ENCODE data around the gene CCL17.
A peak's percentile ranks its signal among the peaks of the same experiment; 100 is the strongest.
"Not testable (repeated sequence)": the region's sequence is repeated elsewhere in the genome, so short reads cannot be mapped to it uniquely, and the experiment has no call there.

Gene CCL17

DNA sequence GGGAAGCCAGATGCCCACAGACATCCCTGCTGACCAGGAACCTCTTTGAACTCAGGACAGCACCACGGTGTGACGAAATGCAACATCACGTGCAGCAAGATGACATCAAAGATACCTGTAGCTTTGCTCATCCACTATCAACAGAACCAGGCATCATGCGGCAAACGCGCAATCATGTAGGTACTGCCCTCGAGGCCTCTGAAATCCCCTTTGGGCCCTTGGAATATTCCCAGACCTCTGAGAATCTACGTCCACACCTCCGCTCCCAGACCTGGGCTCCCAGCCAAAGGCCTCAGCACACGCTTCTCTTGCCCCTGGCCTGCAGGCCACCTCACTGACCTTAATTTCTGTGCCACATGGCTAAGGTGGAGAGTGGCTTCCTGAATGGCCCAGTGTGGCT, 25.0 kb upstream of the CCL17 start:
- no peak for DNase-seq

DNA sequence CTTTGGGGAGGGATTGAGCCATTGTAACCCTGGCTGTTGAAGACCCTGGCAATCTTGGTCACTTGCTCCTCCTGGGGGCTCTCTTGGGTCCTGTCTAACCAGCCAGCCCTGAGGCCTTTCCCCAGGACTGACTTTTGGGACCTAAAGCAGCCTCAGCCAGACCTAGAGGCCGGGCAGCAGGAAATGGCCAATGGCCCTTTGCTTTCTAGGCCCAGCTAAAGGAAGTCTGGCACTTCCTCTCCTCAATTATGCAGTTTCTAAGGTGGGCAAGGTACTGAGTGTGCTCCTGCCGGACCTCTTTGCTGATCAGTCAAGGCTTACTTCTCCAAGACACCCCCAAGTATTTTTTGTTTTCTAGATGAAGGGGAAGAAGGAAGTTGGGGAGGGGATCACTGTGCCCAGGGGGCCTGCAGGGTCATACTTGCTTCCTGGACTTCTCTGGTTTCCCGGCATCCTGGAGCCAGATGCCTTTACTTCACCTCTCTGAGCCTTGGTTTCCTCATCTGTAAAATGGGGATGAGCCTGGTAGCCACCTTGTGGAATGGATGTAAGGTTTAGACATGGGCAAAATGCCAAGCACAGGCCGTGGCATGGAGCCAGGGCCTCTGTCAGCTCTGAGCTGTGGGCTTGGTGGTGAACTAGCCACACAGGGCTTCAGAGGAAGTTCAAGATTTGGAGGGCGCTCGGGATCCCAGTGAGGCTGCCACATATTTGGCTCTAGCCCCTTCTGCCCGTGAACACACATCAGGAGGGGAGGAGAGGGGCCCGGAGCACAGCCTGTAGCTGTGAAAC, 23.7 kb upstream of the CCL17 start:
- DNase-seq, result peak; percentile 29

DNA sequence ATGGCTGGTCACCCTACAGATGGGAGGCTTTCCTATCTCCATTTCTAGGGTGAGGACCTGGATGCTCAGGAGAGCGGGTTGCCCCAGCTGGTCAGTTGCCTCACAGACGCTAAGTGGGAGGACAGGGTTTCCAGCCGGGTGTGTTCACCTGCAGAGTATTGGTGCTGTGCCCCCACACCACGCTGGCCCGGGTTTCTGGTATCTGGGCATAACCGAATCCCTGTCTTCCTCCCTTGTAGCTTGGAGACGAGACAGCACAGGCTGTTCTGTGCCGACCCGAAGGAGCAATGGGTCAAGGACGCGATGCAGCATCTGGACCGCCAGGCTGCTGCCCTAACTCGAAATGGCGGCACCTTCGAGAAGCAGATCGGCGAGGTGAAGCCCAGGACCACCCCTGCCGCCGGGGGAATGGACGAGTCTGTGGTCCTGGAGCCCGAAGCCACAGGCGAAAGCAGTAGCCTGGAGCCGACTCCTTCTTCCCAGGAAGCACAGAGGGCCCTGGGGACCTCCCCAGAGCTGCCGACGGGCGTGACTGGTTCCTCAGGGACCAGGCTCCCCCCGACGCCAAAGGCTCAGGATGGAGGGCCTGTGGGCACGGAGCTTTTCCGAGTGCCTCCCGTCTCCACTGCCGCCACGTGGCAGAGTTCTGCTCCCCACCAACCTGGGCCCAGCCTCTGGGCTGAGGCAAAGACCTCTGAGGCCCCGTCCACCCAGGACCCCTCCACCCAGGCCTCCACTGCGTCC, 22.6 kb upstream of the CCL17 start:
- DNase-seq, result no peak

DNA sequence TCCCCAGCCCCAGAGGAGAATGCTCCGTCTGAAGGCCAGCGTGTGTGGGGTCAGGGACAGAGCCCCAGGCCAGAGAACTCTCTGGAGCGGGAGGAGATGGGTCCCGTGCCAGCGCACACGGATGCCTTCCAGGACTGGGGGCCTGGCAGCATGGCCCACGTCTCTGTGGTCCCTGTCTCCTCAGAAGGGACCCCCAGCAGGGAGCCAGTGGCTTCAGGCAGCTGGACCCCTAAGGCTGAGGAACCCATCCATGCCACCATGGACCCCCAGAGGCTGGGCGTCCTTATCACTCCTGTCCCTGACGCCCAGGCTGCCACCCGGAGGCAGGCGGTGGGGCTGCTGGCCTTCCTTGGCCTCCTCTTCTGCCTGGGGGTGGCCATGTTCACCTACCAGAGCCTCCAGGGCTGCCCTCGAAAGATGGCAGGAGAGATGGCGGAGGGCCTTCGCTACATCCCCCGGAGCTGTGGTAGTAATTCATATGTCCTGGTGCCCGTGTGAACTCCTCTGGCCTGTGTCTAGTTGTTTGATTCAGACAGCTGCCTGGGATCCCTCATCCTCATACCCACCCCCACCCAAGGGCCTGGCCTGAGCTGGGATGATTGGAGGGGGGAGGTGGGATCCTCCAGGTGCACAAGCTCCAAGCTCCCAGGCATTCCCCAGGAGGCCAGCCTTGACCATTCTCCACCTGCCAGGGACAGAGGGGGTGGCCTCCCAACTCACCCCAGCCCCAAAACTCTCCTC, 21.9 kb upstream of the CCL17 start:
- DNase-seq, result no peak

DNA sequence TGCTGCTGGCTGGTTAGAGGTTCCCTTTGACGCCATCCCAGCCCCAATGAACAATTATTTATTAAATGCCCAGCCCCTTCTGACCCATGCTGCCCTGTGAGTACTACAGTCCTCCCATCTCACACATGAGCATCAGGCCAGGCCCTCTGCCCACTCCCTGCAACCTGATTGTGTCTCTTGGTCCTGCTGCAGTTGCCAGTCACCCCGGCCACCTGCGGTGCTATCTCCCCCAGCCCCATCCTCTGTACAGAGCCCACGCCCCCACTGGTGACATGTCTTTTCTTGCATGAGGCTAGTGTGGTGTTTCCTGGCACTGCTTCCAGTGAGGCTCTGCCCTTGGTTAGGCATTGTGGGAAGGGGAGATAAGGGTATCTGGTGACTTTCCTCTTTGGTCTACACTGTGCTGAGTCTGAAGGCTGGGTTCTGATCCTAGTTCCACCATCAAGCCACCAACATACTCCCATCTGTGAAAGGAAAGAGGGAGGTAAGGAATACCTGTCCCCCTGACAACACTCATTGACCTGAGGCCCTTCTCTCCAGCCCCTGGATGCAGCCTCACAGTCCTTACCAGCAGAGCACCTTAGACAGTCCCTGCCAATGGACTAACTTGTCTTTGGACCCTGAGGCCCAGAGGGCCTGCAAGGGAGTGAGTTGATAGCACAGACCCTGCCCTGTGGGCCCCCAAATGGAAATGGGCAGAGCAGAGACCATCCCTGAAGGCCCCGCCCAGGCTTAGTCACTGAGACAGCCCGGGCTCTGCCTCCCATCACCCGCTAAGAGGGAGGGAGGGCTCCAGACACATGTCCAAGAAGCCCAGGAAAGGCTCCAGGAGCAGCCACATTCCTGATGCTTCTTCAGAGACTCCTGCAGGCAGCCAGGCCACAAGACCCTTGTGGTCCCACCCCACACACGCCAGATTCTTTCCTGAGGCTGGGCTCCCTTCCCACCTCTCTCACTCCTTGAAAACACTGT, 21.0 kb upstream of the CCL17 start:
- no peak for DNase-seq

DNA sequence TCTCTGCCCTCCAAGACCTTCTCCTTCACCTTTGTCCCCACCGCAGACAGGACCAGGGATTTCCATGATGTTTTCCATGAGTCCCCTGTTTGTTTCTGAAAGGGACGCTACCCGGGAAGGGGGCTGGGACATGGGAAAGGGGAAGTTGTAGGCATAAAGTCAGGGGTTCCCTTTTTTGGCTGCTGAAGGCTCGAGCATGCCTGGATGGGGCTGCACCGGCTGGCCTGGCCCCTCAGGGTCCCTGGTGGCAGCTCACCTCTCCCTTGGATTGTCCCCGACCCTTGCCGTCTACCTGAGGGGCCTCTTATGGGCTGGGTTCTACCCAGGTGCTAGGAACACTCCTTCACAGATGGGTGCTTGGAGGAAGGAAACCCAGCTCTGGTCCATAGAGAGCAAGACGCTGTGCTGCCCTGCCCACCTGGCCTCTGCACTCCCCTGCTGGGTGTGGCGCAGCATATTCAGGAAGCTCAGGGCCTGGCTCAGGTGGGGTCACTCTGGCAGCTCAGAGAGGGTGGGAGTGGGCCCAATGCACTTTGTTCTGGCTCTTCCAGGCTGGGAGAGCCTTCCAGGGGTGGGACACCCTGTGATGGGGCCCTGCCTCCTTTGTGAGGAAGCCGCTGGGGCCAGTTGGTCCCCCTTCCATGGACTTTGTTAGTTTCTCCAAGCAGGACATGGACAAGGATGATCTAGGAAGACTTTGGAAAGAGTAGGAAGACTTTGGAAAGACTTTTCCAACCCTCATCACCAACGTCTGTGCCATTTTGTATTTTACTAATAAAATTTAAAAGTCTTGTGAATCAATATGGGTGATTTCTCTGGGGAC, 20.1 kb upstream of the CCL17 start:
- peak; percentile 57 for DNase-seq

DNA sequence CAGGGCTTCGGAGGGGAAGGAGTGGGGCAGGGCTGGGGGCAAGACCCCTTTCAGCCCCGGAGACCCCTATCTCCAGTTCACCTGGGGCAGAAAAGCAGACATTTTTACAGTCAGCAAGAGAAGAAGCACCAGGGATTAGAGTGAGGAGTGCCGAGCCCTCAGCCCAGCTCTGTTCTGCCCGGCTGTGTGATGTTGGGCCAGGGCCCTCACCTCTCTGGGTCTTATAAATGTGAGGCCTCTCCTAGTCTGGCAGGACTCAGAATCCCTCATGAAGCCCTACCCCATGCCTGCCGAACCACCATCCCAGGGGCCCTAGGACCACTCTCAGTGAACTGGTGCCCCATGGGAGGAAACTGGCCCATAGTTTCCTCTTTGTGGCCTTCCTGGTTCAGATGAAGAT, 19.5 kb upstream of the CCL17 start:
- DNase-seq, result no peak

DNA sequence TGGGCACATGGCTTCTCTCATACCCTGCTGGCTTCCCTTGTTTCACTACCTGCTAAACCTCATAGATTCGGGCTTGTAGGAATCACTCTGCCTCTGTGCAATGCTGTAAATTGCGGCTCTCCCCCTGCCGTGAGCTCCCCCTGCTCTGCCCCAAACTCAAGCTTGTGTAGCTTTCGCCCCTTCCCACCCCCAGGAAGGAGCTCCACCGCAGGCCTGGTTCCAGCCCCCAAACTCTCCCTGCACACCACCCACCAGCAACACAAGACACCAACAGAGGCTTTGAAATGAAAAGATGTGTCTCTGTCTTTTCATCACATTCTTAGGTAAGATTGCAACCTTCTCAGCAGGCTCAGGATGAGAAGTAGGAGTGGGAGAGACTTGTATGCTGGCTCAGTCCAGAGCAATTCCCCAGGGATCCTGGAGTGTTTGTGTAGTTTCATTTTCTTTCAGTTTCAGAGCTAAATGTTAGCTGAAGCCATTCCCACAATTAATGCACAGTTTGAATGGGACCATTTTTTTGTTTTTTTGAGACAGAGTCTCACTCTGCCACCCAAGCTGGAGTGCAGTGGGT, 18.1 kb upstream of the CCL17 start:
- no peak for DNase-seq

DNA sequence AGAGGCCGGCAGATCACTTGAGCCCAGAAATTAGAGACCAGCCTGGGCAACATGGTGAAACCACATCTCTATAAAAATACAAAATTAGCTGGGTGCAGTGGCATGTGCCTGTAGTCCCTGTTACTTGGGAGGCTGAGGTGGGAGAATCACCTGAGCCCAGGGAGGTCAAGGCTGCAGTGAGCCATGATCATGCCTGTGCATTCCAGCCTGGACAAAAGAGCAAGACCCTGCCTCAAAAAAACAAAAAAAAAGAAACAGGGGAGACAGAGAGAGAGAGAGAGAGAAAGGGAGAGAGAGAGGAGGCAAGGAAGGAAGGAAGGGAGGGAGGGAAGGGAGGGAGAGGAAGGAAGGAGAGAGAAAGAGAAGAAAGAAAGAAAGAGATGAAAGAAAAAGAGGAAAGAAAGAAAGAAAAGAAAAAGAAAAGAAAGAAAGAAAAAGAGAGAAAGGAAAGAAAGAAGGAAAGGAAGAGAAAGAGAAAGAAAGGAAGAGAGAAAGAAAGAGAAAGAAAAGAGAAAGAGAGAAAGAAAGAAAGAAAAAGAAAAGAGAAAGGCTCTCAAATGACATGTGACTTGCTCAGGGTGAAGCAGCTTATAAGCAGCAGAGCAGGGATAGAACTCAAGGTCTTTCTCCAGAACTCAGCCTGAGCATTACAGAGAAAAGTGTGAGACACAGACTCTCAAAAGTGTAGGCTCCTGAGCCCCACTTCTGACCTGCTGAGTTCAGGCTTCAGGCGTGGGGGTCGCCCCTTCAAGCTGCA, 16.8 kb upstream of the CCL17 start:
- no peak for DNase-seq

DNA sequence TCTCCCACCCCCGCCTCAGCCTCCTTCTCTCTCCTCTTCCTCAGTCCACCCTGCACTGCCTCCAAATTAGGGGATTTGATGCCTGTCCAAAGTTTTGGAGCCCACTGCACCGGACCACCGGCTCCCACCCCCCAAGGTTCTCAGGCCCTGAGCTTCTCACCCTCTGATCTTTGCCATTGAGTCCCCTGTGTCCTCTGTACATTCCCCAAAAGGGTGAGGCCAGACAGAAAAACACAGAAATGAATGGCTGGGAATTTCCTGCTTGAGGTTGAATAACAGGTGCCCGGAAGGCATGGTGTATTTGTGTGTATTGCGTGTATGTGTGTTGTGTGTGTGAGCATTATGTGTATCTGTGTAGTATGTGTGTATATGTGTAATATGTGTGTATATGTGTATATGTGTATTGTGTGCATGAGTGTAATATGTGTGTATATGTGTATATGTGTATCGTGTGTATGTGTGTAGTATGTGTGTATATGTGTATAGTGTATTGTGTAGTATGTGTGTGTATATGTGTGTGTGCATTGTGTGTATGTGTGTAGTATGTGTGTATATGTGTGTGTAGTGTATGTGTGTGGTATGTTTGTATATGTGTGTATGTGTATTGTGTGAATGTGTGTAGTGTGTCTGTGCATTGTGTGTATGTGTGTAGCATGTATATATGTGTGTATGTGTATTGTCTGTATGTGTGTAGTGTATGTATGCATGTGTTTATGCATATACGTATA, 16.0 kb upstream of the CCL17 start:
- DNase-seq, result no peak

DNA sequence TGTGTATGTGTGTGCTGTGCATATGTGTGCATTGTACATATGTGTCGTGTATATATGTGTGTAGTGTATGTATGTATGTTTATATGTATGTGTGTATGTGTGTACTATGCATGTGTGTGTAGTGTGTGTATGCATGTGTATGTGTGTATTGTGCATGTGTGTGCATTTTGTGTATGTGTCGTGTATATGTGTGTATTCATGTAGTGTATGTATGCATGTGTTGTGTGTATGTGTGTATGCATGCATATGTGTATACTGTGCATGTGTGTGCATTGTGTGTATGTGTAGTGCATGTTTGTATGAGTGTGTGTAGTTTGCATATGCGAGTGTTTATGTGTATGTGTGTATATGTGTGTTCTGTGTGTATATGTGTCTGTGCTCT, 15.5 kb upstream of the CCL17 start:
- DNase-seq, result no peak

DNA sequence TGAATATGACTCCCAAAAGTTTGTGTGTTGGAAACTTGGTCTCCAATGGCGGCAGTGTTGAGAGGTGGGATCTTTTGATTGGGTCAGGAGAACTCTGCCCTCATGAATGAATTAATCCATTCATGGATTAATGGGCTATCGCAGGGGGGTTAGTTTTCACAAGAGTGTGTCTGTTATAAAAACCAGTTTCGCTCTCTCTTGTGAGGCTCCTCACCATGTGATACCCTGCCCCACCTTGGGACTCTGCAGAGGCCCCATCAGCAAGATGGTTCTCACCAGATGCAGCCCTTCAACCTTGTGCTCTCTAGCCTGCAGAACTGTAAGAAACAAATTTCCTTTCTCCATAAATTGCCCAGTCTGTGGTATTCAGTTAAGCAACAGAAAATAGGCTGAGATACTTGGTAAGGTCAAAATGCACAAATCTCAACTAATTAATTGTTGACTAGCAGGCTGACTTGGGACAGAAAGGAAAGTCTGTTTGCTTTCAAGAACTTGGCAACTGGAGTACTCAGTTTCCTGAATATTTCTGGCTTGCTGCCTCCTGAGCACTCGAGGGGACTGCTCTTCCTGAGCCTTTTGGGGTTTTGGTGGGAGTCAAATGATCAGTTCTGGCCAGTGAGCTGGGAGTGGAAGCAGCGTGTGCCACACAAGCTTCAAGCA, 13.8 kb upstream of the CCL17 start:
- DNase-seq, result no peak

DNA sequence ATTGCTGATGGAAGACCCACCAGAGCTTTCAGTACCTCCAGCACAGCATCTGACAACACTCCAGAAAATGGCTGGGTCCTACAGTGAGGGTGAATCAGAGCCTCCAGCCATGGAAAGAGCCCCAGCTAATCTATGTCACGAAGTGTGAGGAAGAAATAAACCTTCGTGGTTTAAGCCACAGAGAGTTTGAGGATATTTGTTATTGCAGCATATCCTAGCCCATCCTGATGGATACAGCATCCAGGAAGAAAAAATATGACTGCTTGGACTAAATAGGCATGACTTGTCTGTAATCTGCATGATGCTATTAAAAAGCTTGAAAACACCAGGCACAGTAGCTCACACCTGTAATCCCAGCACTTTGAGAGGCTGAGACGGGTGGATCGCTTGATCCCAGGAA, 13.3 kb upstream of the CCL17 start:
- no peak for DNase-seq

DNA sequence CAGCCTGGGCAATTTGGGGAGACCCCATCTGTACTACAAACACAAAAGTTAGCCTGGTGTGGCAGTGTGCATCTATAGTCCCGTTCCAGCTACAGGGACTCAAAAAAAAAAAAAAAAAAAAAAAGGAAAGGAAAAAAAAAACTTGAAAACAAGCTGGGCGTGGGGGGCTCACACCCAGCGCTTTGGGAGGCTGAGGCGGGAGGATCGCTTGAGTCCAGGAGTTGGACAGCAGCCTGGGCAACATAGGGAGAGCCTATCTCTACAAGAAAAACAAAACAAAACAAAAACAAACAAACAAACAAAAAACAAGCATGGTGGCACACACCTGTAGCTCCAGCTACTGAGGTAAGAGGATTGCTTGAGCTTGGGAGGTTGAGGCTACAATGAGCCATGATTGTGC, 12.9 kb upstream of the CCL17 start:
- no peak for DNase-seq

DNA sequence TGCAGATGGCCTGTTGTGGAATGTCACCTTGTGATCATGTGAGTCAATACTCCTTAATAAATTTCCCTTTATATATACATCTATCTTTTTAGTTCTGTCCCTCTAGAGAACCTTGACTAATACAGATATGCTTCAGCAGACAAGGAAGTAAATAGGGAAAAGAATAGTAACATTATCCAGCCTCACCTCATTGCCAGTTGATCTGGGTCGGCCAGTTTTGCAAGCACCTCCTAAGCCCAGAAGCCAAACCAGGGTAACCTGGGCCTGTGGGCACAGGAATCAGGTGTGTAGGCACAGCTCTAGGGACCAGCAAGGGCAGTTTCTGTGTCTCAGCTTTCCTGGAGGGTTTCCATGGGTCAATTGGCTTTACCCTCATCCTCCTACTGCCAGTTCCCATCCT, 11.9 kb upstream of the CCL17 start:
- no peak for DNase-seq

DNA sequence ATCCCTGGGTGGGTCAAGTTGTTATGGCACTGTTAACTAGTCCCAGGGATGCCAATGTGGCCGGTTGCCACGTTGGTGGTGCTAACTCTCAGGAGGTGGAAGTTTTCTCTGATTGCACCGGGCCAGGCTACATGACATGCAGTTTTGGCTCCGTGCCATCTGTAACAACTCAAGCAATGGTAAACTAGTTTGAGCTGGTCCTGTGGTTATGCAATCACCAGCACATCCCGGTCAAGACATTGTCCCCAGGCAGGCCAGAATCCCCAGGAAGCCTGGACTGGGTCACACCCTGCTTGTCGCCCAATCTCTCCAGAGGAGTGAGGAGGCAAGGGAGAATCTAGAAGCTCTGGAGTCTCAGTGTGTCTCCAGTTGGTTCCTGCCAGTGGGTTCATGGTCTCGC, 10.1 kb upstream of the CCL17 start:
- DNase-seq, result no peak

DNA sequence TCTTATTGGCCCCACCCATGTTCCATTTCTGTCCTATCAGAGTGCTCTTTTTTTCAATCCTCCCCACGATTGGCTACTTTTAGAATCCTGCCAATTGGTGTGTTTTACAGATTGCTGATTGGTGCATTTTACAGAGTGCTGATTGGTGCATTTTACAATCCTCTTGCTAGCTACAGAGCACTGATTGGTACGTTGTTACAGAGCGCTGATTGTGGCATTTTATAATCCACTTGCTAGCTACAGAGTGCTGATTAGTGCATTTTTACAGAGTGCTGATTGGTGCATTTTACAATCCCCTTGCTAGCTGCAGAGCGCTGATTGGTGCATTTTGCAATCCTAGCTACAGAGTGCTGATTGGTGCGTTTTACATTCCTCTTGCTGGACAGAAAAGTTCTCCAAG, 9.5 kb upstream of the CCL17 start:
- DNase-seq, result no peak

DNA sequence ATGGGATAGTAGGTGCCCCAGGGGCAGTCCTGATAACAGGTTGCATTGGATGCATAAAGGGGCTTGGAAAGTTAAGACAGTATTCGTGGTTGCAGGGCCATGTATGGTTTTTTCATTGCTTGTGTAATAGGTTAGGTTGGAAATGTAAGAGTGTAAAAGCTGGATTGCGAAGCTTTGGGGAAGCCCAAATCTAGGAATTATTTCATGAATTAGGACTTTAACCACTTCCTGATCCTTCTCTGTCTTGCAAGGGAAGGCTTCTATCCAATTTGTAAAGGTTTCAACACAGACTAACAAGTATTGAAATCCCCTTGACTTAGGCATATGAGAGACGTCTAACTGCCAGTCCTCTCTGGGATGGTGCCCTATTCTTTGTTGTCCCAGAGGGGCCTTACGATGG, 7.8 kb upstream of the CCL17 start:
- DNase-seq, result peak; percentile 25

DNA sequence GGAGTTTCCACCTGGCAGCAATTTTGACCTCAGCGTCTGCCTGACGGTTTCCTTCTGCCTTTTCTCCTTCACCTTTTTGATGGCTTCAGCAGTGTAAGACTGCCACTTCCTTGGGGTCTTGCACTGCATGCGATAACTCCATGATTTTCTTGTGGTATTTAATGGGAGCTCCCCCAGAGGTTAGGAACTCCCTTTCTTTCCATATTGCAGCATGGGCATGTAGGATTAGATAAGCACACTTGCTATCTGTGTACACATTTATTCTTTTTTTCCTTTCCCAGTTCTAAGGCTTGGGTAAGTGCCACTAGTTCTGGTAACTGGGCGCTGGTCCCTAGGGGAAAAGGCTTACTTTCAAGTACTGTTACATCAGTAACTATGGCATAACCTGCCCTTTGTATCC, 7.1 kb upstream of the CCL17 start:
- not testable (repeated sequence) for DNase-seq
